Measurements from ENCODE around the gene PTPRD. TPM values are rescaled to one million over a fixed set of nuclear protein-coding genes. Genes with fewer than 3 reads are reported as not detected.

PTPRD gene
- total RNA-seq, 1 donor from 2014 or later = 136 TPM

- H3F3A ChIP-seq (ENCODE audit: low read depth) = no peaks in the 10 kb centered on the region
These were observed 1053.9 kb downstream of the PTPRD start for GRCh38 chr9:9558907-9559306.

GRCh38 chr9:9557804-9558334, 1054.9 kb downstream of the PTPRD start:
- Mint-ChIP-seq H3K27me3 (ENCODE audit: insufficient read depth, low read depth) (no peaks in the 10 kb centered on the region), H3K27ac (no peak overlapping the region), H3K9me3 (no peaks in the 10 kb centered on the region), H3K4me1 (peaks cover 3% of the 10 kb centered on the region), H3K36me3 (no peaks in the 10 kb centered on the region), H3K4me3 (no peak overlapping the region)
- peak; percentile 46 for DNase-seq (ENCODE audit: low spot score)
- H3K27me3 ChIP-seq = no peaks in the 10 kb centered on the region
- peak overlapping the region; percentile 16 for H3K4me2 ChIP-seq
- H3K9ac ChIP-seq = no peak overlapping the region
- no peaks in the 10 kb centered on the region for H3K79me2 ChIP-seq (ENCODE audit: low read depth)
- no peak for TF ChIP-seq EZH2 (IDR thresholded peaks at IDR 0.05)
- TF ChIP-seq EZH2phosphoT487 (IDR thresholded peaks at IDR 0.05) = no peak
- TF ChIP-seq CTCF (IDR thresholded peaks at IDR 0.05) = no peak
- no peaks in the 10 kb centered on the region for H4K20me1 ChIP-seq (ENCODE audit: low read depth)
- H3K36me3 ChIP-seq = no peaks in the 10 kb centered on the region
- H3F3A ChIP-seq (ENCODE audit: low read depth) = no peaks in the 10 kb centered on the region
- H3K9me3 ChIP-seq (ENCODE audit: low read depth) = no peaks in the 10 kb centered on the region
- no peak overlapping the region for H2AFZ ChIP-seq (replicated peaks)
- H3K4me1 ChIP-seq = peaks cover 15% of the 10 kb centered on the region
- no peak overlapping the region for H3K27ac ChIP-seq
- H3K4me3 ChIP-seq = no peak overlapping the region

More at GRCh38 chr9:9558907-9559306, 1053.9 kb downstream of the PTPRD start:
- H3K9me3 ChIP-seq (ENCODE audit: low read depth) = no peaks in the 10 kb centered on the region
- H3K79me2 ChIP-seq (ENCODE audit: low read depth) = no peaks in the 10 kb centered on the region
- no peak overlapping the region for H3K4me2 ChIP-seq
- no peaks in the 10 kb centered on the region for H3K27me3 ChIP-seq
- Mint-ChIP-seq H3K4me1 (peaks cover 3% of the 10 kb centered on the region), H3K36me3 (no peaks in the 10 kb centered on the region), H3K9me3 (no peaks in the 10 kb centered on the region), H3K27me3 (ENCODE audit: insufficient read depth, low read depth) (no peaks in the 10 kb centered on the region), H3K27ac (no peak overlapping the region), H3K4me3 (no peak overlapping the region)
- H4K20me1 ChIP-seq (ENCODE audit: low read depth) = no peaks in the 10 kb centered on the region
- H3K36me3 ChIP-seq = no peaks in the 10 kb centered on the region
- no peak for DNase-seq (ENCODE audit: low spot score)
- peaks cover 15% of the 10 kb centered on the region for H3K4me1 ChIP-seq
- H3K27ac ChIP-seq = no peak overlapping the region
- H3K4me3 ChIP-seq = no peak overlapping the region
- no peak overlapping the region for H3K9ac ChIP-seq
- TF ChIP-seq EZH2phosphoT487 (IDR thresholded peaks at IDR 0.05) (no peak), EZH2 (IDR thresholded peaks at IDR 0.05) (no peak), CTCF (IDR thresholded peaks at IDR 0.05) (no peak)
- no peak overlapping the region for H2AFZ ChIP-seq (replicated peaks)

- Histone ChIP-seq H3F3A (ENCODE audit: low read depth) (no peaks in the 10 kb centered on the region), H3K4me3 (no peak overlapping the region), H3K4me1 (peaks cover 15% of the 10 kb centered on the region), H4K20me1 (ENCODE audit: low read depth) (no peaks in the 10 kb centered on the region), H3K27me3 (no peaks in the 10 kb centered on the region), H3K9ac (no peak overlapping the region), H3K27ac (no peak overlapping the region), H3K79me2 (ENCODE audit: low read depth) (no peaks in the 10 kb centered on the region), H3K4me2 (peak overlapping the region; percentile 16), H3K36me3 (no peaks in the 10 kb centered on the region), H3K9me3 (ENCODE audit: low read depth) (no peaks in the 10 kb centered on the region), H2AFZ (replicated peaks) (peak overlapping the region; percentile 86)
- Mint-ChIP-seq H3K27ac (no peak overlapping the region), H3K36me3 (no peaks in the 10 kb centered on the region), H3K4me3 (no peak overlapping the region), H3K9me3 (no peaks in the 10 kb centered on the region), H3K4me1 (peaks cover 3% of the 10 kb centered on the region), H3K27me3 (ENCODE audit: insufficient read depth, low read depth) (no peaks in the 10 kb centered on the region)
- DNase-seq (ENCODE audit: low spot score) = no peak
- TF ChIP-seq EZH2phosphoT487 (IDR thresholded peaks at IDR 0.05) = no peak
These were observed 1055.7 kb downstream of the PTPRD start for GRCh38 chr9:9556865-9557803.

- H3K9me3 Mint-ChIP-seq = no peaks in the 10 kb centered on the region
- no peak overlapping the region for H3K4me2 ChIP-seq
- no peak overlapping the region for H2AFZ ChIP-seq (replicated peaks)
- no peaks in the 10 kb centered on the region for H3K27me3 ChIP-seq
- H3K36me3 ChIP-seq = no peaks in the 10 kb centered on the region
- H3K4me3 ChIP-seq = no peak overlapping the region
- H3K27ac ChIP-seq = no peak overlapping the region
- H3K36me3 Mint-ChIP-seq = no peaks in the 10 kb centered on the region
- H3F3A ChIP-seq (ENCODE audit: low read depth) = no peaks in the 10 kb centered on the region
- H4K20me1 ChIP-seq (ENCODE audit: low read depth) = no peaks in the 10 kb centered on the region
- no peaks in the 10 kb centered on the region for H3K79me2 ChIP-seq (ENCODE audit: low read depth)
- peaks cover 2% of the 10 kb centered on the region for H3K4me1 Mint-ChIP-seq
- DNase-seq (ENCODE audit: low spot score) = no peak
- no peak overlapping the region for H3K4me3 Mint-ChIP-seq
- H3K27me3 Mint-ChIP-seq (ENCODE audit: insufficient read depth, low read depth) = no peaks in the 10 kb centered on the region
- TF ChIP-seq CTCF (IDR thresholded peaks at IDR 0.05) (no peak), EZH2phosphoT487 (IDR thresholded peaks at IDR 0.05) (no peak), EZH2 (IDR thresholded peaks at IDR 0.05) (no peak)
- no peak overlapping the region for H3K9ac ChIP-seq
- H3K27ac Mint-ChIP-seq = no peak overlapping the region
- H3K4me1 ChIP-seq = peaks cover 14% of the 10 kb centered on the region
- no peaks in the 10 kb centered on the region for H3K9me3 ChIP-seq (ENCODE audit: low read depth)
These were observed 1060.1 kb downstream of the PTPRD start for GRCh38 chr9:9552665-9553064.

Measured in neural progenitor cell (in vitro differentiated cells).